H9 (cell line): Measurements from ENCODE around the gene UST. TPM values are rescaled to one million over a fixed set of nuclear protein-coding genes. Genes with fewer than 3 reads are reported as not detected.

Experiments used
- DNase-seq: peaks from one replicate; pipeline ENCODE4 v3.0.0-alpha.2; 2017
- H2AFZ ChIP-seq: one replicate; pipeline ENCODE4 v1.6.1; 2013; ENCODE audit warnings: mild to moderate bottlenecking, low read length, control low read depth, moderate library complexity
- H2AK5ac ChIP-seq: 2 replicates; pipeline ENCODE4 v1.6.1; 2013; ENCODE audit warnings: low read length, control low read depth, mixed read lengths; ENCODE audit not compliant: insufficient read length
- H2BK120ac ChIP-seq: one replicate; pipeline ENCODE4 v1.6.1; 2013; ENCODE audit warnings: low read depth, mild to moderate bottlenecking, low read length, control low read depth, inconsistent platforms; ENCODE audit not compliant: poor library complexity, severe bottlenecking
- H2BK12ac ChIP-seq: 2 replicates; pipeline ENCODE4 v1.6.1; 2013; ENCODE audit warnings: low read length, control low read depth, mixed read lengths, low read depth; ENCODE audit not compliant: insufficient read length
- H2BK15ac ChIP-seq: 2 replicates; pipeline ENCODE4 v1.6.1; 2013; ENCODE audit warnings: low read depth, low read length, control low read depth
- H2BK20ac ChIP-seq: one replicate; pipeline ENCODE4 v1.6.1; 2013; ENCODE audit warnings: low read depth, mild to moderate bottlenecking, low read length, control low read depth, inconsistent platforms; ENCODE audit not compliant: poor library complexity, severe bottlenecking
- H2BK5ac ChIP-seq: 2 replicates; pipeline ENCODE4 v1.6.1; 2013; ENCODE audit warnings: low read length, control low read depth, mixed read lengths; ENCODE audit not compliant: insufficient read length
- H3K14ac ChIP-seq: 2 replicates; pipeline ENCODE4 v1.6.1; 2013; ENCODE audit warnings: low read length, control low read depth; ENCODE audit not compliant: insufficient read depth
- H3K18ac ChIP-seq: 2 replicates; pipeline ENCODE4 v1.6.1; 2013; ENCODE audit warnings: low read depth, mild to moderate bottlenecking, mixed read lengths, low read length, control low read depth; ENCODE audit not compliant: insufficient read length
- H3K23ac ChIP-seq: 2 replicates; pipeline ENCODE4 v1.6.1; 2013; ENCODE audit warnings: low read length, control low read depth, mixed read lengths, low read depth; ENCODE audit not compliant: insufficient read length
- H3K23me2 ChIP-seq: 2 replicates; pipeline ENCODE4 v1.6.1; 2013; ENCODE audit warnings: low read depth, mild to moderate bottlenecking, mixed read lengths, low read length, control low read depth; ENCODE audit not compliant: insufficient read length, poor library complexity, severe bottlenecking
- H3K27ac ChIP-seq: 2 replicates; pipeline ENCODE4 v1.5.1; 2013; ENCODE audit warnings: low read length, control low read depth, mixed read lengths, low read depth; ENCODE audit not compliant: insufficient read length
- H3K27me3 ChIP-seq: 2 replicates; pipeline ENCODE4 v1.6.1; 2013; ENCODE audit warnings: low read length, control low read depth, inconsistent platforms; ENCODE audit not compliant: insufficient read depth
- H3K4ac ChIP-seq: 2 replicates; pipeline ENCODE4 v1.6.1; 2013; ENCODE audit warnings: low read depth, mild to moderate bottlenecking, control low read depth, inconsistent platforms, low read length, moderate library complexity
- H3K4me1 ChIP-seq: 2 replicates; pipeline ENCODE4 v1.6.1; 2013; ENCODE audit warnings: low read length, control low read depth, inconsistent platforms; ENCODE audit not compliant: insufficient read depth
- H3K4me2 ChIP-seq: 2 replicates; pipeline ENCODE4 v1.6.1; 2013; ENCODE audit warnings: low read length, control low read depth, mixed read lengths; ENCODE audit not compliant: insufficient read length, insufficient read depth
- H3K56ac ChIP-seq: 2 replicates; pipeline ENCODE4 v1.6.1; 2013; ENCODE audit warnings: low read depth, mild to moderate bottlenecking, mixed read lengths, low read length, control low read depth; ENCODE audit not compliant: insufficient read length
- H3K79me1 ChIP-seq: 2 replicates; pipeline ENCODE4 v1.6.1; 2013; ENCODE audit warnings: low read depth, mild to moderate bottlenecking, moderate library complexity, low read length, control low read depth, inconsistent platforms; ENCODE audit not compliant: insufficient read depth, poor library complexity, severe bottlenecking
- H3K79me2 ChIP-seq: 2 replicates; pipeline ENCODE4 v1.6.1; 2013; ENCODE audit warnings: low read length, control low read depth, inconsistent platforms; ENCODE audit not compliant: insufficient read depth
- H3K9ac ChIP-seq: 2 replicates; pipeline ENCODE4 v1.6.1; 2013; ENCODE audit warnings: low read length, control low read depth, mixed read lengths; ENCODE audit not compliant: insufficient read length; ENCODE audit errors: extremely low read depth
- H3K9me3 ChIP-seq: one replicate; pipeline ENCODE4 v1.6.1; 2013; ENCODE audit warnings: low read depth, low read length, inconsistent platforms; ENCODE audit not compliant: control insufficient read depth
- H3T11ph ChIP-seq: one replicate; pipeline ENCODE4 v1.6.1; 2013; ENCODE audit warnings: mild to moderate bottlenecking, low read length, control low read depth, inconsistent platforms
- H4K20me1 ChIP-seq: one replicate; pipeline ENCODE4 v1.6.1; 2013; ENCODE audit not compliant: control insufficient read depth, insufficient read length, insufficient read depth
- H4K5ac ChIP-seq: 2 replicates; pipeline ENCODE4 v1.6.1; 2013; ENCODE audit warnings: low read depth, mild to moderate bottlenecking, mixed read lengths, low read length, control low read depth; ENCODE audit not compliant: insufficient read length
- H4K8ac ChIP-seq: replicated peaks from 2 replicates; pipeline ENCODE4 v1.6.1; 2013; ENCODE audit warnings: low read length, control low read depth, mixed read lengths, low read depth; ENCODE audit not compliant: insufficient read length
- H4K91ac ChIP-seq: 2 replicates; pipeline ENCODE4 v1.6.1; 2013; ENCODE audit warnings: low read depth, mild to moderate bottlenecking, moderate library complexity, mixed read lengths, low read length, control low read depth; ENCODE audit not compliant: insufficient read length
- H3K27ac Mint-ChIP-seq, 3 experiments: 2 replicates in 2 of 3; 3 replicates in 1 of 3; pipeline ENCODE4 v1.8.0; 2020 to 2021; ENCODE audit warnings: mixed read lengths in 3 of 3, mild to moderate bottlenecking in 1 of 3, moderate library complexity in 1 of 3
- H3K27me3 Mint-ChIP-seq: 2 replicates; pipeline ENCODE4 v1.8.0; 2021; ENCODE audit warnings: low read depth, mild to moderate bottlenecking, moderate library complexity, mixed read lengths
- H3K36me3 Mint-ChIP-seq, 3 experiments: 2 replicates in 2 of 3; 3 replicates in 1 of 3; pipeline ENCODE4 v1.8.0; 2020 to 2021; ENCODE audit warnings: low read depth in 3 of 3, mixed read lengths in 3 of 3; ENCODE audit not compliant: insufficient read depth in 1 of 3
- H3K4me1 Mint-ChIP-seq, 2 experiments: 2 replicates each; pipeline ENCODE4 v1.8.0; 2020; ENCODE audit warnings: mixed read lengths in 2 of 2
- H3K4me3 Mint-ChIP-seq, 2 experiments: 2 replicates in 1 of 2; 3 replicates in 1 of 2; pipeline ENCODE4 v1.8.0; 2020 to 2021; ENCODE audit warnings: mild to moderate bottlenecking in 2 of 2, mixed read lengths in 2 of 2, moderate library complexity in 1 of 2
- H3K9me3 Mint-ChIP-seq, 2 experiments: 2 replicates in 1 of 2; 3 replicates in 1 of 2; pipeline ENCODE4 v1.8.0; 2020; ENCODE audit warnings: mild to moderate bottlenecking in 2 of 2, mixed read lengths in 2 of 2, moderate library complexity in 1 of 2
- CTCF ChIP-seq: fragments of 200-600 bp; sonication (generic); conservative IDR thresholded peaks from 3 replicates; pipeline ENCODE4 v1.8.0; 2021; ENCODE audit warnings: antibody characterized with exemption, mild to moderate bottlenecking
- WGBS: extraction: QIAGEN DNeasy Blood & Tissue Kit; methylation state at CpG from one replicate; pipeline ENCODE4 v1.1.7; 2013; ENCODE audit warnings: missing lambda C conversion rate, low lambda C conversion rate, mixed read lengths; ENCODE audit not compliant: insufficient read length; ENCODE audit errors: extremely low coverage; 5-methylcytosine and 5-hydroxymethylcytosine counted together
- total RNA-seq: library from RNA; stranded (reverse); gene quantifications from 2 replicates; pipeline ENCODE4 v1.2.1, GENCODE V29; 2021

The UST gene
- total RNA-seq, 1 experiment from 2014 or later: 14.4 TPM

DNA sequence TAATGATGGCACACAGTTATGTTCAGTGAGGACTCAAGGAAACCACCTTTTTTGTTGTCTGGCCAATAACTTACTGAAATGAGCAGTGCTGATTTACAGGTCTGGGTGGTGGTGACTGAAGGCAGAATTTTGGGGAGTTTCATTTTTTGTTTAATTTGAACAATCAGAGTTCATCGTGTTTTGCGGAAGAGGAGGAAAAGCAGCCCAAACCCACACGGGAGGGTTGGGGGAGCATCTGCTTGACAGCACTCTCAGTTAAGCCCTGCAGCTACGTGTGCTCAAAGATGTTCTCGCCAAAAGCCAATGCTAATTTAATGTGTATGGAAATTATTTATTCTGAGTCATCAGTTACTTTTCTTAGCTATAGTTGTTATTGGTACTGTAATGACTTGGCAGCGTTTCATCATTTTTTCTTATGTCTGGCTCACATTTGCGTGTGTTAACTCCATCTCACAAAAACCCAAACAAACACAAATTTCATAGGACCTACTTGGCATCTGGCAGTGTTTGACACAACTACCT, 89.2 kb downstream of the UST start:
- H3K9me3 ChIP-seq: no peaks in the 10 kb centered on the region
- H3K4me1 ChIP-seq: peaks cover 6% of the 10 kb centered on the region; the same call in 1 of the 2 replicates
- no peak overlapping the region for H3T11ph ChIP-seq
- no peak overlapping the region for H3K4ac ChIP-seq
- WGBS: no CpG with 5 or more reads among the region's 7 CpGs
- H2AK5ac ChIP-seq: no peak overlapping the region
- Mint-ChIP-seq H3K4me3 (no peak overlapping the region), H3K4me1 (peaks cover 43 to 52% of the 10 kb centered on the region in 2 experiments), H3K36me3 (no peaks in the 10 kb centered on the region), H3K27me3 (no peaks in the 10 kb centered on the region), H3K27ac (peak overlapping the region in 1 of 3 experiments; percentile 45; a peak in 3 of 7 replicates), H3K9me3 (no peaks in the 10 kb centered on the region)
- no peak overlapping the region for H3K4me2 ChIP-seq
- no peak overlapping the region for H2BK20ac ChIP-seq
- no peak overlapping the region for H2BK5ac ChIP-seq
- H3K27me3 ChIP-seq: no peaks in the 10 kb centered on the region
- no peak overlapping the region for H2BK15ac ChIP-seq
- H3K79me1 ChIP-seq: peaks cover 8% of the 10 kb centered on the region
- no peaks in the 10 kb centered on the region for H3K23me2 ChIP-seq
- no peak overlapping the region for H3K27ac ChIP-seq
- H3K23ac ChIP-seq: no peak overlapping the region
- no peak overlapping the region for H3K9ac ChIP-seq
- no peaks in the 10 kb centered on the region for H4K20me1 ChIP-seq
- no peak for DNase-seq
- H3K79me2 ChIP-seq: peaks cover 20% of the 10 kb centered on the region; the same call in 1 of the 2 replicates
- no peak overlapping the region for H4K5ac ChIP-seq
- H3K56ac ChIP-seq: no peak overlapping the region
- no peak for TF ChIP-seq CTCF
- H2BK12ac ChIP-seq: no peak overlapping the region
- H4K91ac ChIP-seq: no peak overlapping the region
- no peak overlapping the region for H4K8ac ChIP-seq
- H3K18ac ChIP-seq: no peak overlapping the region
- H2AFZ ChIP-seq: no peak overlapping the region
- no peak overlapping the region for H2BK120ac ChIP-seq
- H3K14ac ChIP-seq: no peak overlapping the region
